GM19023 (cell line): ENCODE measurements around the gene ARHGAP22.

ENCODE experiments used
- ATAC-seq: cut with Tn5 transposase; IDR thresholded peaks from one replicate; pipeline ENCODE4 v1.9.1; 2021; ENCODE audit warnings: mild to moderate bottlenecking, moderate library complexity; ENCODE audit not compliant: unreplicated experiment

Gene ARHGAP22

DNA sequence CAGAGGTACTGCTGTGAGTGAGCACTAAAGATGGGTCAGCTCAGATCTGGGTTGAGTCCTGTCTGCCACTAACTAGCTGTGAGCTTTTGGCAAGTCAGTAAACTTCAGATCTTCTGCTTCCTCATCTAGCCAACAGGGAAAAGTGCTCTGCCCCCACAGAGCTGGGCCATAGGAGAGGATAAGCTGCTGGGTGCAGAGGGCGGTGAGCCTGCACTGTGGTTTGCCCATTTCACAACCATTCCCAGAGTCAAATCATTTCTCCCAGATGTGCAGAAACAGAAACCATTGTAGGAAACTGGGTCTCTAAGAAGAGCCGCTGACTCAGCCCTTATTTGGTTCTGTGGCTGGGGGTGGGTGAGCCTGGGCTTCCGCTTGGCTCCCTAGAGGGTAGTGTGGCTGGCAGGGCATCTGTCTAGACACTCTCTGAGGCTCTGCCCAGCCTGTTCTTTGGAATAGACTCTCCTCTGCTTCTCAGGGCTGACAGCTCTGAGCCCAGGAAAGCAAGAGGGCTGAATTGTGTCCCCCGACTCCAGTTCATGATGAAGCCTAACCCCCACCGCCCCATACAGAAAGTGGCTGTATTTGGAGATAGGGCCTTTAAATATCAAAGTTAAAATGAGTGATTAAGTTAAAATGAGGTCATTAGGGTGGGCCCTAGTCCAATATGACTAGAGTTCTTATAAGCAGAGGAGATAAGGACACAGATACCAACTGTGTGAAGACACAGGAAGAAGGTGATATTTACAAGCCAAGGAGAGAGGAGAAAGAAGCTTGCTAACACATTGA, 29.5 kb upstream of the ARHGAP22 start:
- peak; percentile 93 for ATAC-seq

DNA sequence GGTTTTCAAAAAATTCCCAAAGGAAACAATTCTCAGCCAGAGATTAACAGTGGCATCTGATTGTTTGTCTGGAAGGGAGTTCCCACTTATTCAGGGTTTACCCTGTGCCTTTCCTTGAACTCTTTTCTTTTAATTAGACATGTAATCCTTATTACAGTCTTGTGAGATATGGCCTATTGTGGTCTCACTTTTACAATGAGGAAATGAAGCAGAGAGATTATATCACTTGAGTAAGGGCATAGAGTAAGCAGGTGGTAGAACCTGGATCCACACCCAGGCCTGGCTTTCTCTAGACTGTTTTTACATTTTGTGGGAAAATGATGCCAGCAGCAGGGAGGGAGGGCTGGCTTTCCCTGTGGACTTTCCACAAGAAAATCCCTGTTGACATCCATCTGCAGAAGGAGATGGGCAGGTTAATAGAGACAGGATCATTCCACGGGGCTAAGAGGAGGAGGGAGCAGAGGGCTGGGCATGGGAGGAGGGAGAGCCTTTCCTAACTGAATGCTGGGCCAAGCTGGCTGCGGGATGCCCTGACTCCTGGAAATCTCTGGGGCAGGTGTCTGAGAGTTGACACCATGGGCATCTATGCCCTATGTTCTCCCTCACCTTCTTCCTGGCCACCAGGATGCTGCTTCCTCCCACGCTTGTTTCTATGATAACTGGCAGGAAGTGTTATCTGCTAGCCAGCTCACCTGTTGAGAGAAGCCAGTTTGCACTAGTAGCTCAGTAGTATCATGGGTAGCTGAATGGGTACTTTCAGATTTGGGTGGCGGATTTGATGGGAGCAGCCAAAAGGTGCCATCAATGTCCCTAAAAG, 28.7 kb upstream of the ARHGAP22 start:
- ATAC-seq = peak; percentile 37

DNA sequence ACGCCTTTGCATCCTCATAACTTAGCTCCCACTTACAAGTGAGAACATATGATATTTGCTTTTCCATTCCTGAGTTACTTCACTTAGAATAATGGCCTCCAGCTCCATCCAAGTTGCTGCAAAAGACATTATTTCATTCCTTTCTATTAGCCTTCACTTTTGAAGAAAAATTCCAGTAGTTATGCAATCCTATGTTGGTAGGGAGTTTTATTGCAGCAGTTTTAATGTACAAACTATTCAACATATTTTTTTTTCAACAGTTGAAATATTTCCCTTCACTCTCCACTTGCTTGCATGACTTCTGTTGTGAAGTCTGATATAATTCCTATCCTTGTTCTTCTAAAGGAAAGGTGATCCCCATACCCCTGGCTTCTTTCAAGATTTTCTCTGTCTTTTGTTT, 27.3 kb upstream of the ARHGAP22 start:
- no peak for ATAC-seq

DNA sequence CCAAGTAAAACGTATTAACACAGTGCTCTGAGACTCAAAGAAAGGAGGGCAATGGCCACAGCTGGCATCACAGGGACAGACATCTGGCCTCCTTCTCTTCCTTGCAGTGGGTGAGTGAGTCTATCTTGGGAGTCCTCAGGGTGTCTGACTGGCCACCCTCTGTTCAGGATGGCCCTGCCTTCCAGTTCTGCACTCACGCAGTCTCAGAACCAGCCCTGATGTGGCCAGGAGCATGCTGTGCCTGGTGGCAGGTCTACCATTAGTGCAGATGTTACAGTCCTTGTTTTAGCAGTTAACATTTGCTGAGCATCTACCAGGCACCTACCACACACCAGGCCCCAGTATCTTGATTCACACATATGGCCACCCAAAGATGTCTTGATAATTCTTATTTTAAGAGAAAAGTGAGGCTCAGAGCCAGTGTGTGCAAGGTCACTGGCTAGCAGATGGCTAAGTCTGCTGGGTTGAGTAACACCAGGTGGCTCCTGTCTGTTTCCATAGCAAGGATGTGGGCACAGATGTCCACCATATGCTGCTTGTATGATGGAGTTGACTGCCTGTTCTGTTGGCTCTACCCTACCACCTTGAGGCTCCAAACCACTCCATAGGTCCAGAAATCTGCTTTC, 23.2 kb upstream of the ARHGAP22 start:
- no peak for ATAC-seq

DNA sequence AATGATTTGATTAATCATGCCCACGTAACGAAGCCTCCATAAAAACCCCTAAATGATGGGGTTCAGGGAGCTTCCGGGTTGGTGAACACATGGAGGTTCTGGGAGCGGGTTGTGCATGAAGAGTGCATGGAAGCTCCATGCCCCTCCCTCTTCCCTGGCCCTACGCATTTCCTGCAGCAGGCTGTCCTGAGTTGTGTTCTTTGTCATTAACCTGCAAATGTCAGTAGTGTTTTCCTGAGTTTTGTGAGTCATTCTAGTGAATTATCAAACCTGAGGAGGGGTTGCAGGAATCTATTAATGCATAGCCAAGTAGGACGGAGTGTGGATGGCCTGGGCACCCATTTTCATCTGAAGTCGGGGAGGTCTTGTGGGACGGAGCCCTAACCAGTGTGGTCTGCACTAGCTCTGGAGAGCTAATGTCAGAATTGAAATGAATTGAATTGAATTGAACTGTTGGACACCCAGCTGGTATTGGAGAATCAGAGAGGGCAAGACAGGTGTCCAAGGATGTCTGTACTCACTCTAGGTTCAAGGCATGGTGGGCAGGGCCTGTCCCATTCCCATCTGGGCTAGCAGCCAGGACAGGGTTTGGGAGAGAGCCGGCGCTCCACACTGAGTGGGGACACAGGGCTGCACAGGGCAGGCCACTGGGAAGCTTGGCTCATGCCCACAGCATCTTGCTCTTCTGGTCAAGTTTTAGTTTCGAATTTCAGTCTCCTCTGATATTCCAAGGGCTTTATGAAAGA, 22.3 kb upstream of the ARHGAP22 start:
- ATAC-seq = no peak

DNA sequence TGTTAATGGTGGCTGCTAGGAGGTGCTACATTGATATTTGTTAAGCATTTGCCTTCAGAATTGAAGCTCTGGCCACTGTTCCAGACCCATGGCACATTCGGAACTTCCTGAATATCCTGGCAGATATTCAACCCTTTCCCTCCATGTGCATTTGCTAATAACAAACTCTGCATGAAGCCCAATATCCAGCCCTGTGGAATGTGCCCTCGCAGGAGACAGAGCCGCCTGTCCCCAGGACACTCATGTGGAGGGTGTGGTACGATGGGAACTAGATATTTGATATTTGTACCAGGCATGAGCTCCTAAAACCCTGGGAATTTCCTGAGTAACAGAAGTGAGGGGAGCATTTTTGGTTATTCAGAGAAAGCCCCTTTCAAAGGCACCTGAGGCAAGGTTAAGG, 21.6 kb upstream of the ARHGAP22 start:
- no peak for ATAC-seq

DNA sequence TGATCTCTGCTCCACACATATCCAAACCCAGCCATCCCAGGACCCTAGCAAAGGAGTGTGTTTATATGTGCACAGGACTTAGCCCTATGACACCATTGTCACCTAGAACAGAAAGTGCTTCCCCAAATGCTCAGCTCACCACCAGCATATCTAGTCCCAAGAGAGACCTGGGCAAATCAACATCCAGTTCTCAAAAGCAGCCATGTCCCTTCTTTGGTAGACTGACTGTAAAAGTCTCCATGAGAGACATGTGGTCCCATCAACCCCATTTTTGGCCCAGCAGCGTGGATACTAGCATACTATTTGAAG, 20.9 kb upstream of the ARHGAP22 start:
- ATAC-seq = no peak

DNA sequence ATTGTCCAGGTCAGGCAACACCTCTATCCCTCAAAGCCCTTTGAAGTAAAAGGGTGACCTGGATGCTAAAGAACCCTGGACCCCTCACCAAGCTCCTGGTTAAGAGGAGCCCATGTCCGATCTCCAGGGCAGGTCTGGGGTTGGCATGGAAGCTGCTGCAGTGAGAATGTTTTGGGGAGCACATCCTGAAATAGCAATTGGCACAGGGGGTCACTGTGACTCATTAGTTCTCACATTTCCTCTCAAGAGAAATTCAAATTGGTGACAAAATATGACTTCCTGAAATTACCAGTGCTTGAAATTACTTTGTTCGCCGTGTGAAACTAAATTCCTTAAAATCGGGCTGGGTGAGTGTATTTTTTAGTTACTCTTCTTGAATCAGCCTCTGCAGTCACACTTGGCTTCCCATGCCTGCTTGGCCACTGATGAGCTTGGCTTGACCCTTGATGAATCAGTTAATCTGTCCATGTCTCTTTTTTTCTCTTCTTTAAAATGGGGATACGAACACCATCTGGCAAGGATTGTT, 18.8 kb upstream of the ARHGAP22 start:
- no peak for ATAC-seq

DNA sequence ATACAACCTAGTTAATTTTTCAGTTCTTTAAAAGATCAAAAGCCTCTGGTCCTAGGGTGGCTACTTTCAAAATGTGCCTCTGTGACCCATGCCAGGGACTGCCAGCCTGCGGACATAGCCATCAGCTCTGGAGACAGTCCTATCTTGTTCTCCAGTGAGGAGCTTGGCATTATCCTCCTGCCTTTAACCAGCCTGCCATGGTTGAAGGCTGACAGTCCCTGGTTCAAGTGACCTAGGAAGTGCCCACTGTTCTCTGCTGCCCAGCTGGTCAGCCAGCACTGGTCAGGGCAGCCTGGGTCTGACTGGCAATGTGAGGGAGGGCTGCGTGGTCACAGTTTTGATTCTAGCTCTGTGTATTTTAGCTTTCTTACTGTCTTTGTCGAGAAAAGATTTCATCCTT, 18.1 kb upstream of the ARHGAP22 start:
- ATAC-seq = no peak

DNA sequence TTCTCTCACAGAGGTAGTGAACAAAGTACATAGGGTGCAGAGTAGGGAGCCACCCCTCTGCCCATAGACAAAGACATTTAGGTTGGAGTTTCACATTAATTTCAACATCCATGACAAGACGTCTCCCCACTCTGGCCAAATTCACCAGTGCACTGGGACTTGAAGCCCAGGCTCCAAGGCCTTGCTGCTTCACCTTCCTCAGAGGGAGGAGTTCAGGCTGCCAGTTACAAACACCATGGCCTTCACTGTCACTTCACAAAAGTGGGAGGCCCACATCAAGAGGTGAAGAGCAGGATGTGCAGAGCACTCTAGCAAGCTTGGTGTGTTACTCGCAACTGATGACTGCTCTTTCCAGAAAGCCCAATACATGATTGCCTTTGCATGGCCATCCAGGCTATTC, 15.8 kb upstream of the ARHGAP22 start:
- no peak for ATAC-seq

DNA sequence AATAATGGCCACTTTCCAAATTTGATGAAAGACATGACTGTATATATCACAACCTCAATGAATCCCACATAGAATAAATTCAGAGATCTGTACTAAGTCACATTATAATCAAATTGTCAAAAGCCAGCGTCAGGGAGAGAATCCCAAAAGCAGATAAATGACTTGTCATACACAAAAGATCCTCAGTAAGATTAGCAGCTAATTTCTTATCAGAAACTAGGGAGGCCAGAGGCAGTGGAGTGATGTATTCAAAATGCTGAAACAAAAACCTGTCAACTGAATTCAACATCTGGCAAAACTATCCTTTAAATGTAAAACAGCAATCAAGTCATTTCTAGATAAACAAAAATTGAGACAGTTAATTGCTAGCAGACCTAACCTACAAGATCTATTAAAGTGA, 11.6 kb upstream of the ARHGAP22 start:
- ATAC-seq = no peak

DNA sequence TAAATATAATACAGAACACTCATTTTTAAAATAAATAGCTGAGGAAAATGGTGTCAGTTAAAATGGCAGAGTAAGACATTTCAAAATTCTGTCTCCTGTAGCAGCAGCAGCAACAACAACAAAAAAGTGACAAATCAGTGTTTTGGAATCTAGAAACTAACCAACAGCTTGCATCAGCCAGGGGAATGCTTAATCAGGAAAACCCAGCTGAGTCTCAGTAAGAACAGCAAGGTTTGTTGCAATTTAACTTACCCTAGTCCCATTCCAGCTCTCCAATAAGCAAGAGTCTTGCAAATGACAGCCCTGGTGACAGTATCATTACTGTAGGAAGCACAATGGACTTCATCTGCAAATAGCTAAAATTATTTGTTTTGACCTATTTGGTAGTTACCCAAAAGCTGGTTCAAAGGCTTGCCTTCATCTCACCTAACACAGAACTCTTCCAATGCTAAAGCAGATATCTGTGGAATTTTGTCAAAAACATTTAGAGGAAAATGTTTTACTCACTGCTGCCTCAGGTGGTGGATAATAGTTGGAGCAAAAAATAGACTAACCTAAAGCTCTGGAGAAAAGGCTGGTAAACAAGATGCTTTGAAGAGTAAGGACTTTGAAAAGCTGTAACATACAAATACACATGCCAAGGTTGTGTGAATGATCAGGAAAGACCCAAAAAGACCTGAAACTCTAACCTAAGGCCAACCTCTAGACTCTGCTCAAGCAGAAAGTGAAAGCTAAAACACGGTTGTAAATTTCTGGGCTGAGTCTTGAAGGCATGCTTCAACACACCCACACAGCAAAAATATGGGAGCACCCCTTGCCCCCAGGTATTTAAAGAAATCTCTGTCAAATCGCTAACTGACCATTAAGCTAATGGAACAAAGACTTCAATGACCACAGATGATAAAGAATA, 9.9 kb upstream of the ARHGAP22 start:
- ATAC-seq = no peak

DNA sequence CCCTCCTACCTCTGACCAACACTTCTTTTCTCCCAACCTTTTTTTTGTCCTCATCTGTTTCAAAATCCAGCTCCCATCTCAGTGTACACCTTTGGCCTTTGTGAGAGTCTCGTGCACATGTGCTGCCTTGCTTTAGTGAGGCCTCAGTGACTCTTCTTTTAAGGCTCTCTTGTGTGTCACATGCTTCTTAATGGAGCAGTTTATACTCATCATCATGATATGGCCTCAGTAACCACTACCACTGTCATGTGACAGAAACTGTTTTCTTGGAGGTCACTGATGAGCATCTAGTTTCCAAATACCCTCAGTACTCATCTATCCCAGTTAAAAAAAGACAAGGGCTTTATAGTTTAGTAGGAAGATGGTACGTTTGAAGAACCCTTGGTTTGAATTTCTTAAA, 8.1 kb upstream of the ARHGAP22 start:
- no peak for ATAC-seq

DNA sequence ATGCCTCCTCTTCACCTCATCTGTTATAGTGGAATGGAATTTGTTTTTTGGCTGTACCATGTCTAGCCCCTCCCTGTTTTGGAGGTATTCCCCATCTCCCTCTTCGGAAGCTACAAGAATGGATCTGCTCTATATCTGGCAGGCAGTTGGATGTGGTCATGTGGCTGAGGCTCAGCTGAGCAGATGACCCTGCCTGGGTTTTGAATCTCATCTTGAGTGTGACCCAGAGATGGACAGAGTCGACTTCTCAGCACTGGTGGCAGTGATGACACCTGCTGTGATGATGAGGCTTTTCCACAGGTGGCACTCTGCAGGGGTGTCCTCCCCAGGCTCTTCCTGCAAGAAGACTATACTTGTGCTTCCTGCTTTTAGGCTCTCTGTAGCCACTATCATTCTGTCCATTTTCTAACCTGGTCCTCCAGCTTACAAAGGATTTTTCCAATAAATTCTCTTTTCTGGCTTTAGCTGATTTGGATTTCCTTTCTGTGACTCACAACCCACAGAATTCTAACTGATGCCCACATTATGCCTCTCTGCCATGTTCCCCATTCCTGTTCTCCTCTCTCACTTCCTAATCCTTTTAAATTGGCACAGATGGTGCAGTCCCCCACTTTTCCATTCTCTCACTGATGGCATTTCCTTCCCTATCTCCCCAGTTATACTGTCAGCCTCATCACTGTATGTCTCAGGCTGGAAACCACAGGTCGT, 7.5 kb upstream of the ARHGAP22 start:
- ATAC-seq = no peak

DNA sequence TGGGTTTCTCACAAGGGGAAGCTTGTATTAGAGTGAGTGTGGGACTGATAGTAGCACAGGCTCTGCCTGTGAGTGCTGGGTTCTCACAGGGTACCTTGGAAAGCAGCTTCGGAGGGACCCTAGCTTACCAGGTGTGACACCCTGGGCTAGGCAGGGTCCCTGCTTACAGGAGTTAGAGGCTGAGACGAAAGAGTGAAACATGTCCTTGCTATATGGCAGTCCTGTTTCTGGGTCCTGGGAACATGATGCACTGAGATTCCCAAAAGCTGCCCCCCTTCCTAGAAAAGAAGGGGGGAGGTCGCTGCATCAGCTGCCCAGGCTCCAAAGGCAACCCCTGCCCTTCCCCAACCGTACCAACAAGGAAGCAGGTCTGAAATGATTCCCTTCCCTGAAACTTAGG, 6.3 kb upstream of the ARHGAP22 start:
- no peak for ATAC-seq

DNA sequence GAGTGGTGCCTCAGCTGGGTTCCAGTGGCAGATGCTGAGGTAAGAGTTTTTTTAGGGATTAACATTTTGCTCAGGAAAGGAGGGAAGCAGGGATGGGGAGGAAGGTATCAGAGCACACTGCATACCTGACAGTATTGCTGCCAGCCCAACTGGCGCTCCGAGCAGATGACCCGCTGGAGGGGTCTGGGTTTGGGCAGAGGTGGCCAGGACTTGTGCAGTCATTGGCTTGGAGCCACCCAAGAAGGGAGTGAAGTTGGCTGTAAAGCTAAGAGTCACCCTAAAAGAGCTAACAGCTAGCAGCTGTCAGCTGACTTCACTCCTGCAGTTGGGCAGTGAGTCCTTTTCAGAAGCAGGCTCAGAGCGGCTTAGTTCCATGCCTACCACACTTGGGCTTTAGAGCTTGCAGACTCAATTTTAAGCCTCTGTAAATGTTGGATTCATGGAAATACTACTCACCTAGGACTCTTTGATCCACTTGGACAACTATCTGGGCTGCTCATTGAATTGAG, 5.8 kb upstream of the ARHGAP22 start:
- no peak for ATAC-seq

DNA sequence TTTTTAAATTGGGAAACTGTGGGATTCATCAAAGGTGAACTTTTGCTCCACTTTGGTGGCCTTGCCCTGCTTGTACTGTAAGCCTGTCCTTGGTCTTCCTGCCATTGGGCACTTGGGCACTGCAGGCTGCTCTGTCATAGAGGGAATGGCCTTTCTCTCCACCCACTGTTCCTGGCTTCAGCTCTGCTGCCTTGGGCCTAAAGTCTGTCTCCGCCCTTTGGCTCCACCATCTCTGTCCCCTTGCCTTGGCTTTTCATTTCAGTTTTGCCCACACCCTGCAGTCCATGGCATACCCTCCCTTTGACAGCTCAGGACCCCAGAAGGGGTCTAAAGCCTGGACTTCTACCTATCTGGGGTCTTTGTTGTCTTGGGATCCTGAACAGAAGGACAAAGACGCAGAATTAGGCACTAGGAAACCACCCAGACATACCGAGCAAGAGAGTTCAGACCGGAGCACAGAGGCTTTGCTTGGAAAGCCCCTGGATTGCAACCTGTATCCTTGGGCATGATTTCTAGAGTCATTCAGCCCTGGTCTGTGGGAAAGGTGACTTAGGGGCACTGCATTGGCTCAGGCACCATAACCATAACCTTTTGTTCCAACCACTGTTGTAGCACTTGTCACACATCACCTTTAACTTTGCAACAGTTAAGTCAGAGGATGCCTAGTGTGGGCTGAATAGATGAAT, 5.2 kb upstream of the ARHGAP22 start:
- ATAC-seq = no peak

DNA sequence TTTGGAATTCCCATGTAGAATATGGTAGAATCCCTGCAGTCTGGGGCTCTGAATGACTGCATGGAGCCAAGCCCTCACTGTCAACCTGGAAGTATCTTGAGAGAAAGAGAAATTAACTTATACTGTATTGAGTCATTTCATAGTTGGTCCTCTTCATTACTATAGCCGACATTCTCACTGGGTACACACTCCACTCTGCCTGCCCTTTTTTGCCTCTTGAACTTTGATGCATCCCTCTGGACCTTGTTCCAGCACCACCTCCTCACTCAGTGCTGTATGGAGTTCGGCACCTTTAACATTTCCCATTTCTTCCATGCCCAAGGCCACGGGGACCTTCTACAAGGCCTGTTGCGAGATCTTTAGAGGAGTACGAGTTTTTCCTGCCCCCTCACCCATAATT, 4.6 kb upstream of the ARHGAP22 start:
- no peak for ATAC-seq

DNA sequence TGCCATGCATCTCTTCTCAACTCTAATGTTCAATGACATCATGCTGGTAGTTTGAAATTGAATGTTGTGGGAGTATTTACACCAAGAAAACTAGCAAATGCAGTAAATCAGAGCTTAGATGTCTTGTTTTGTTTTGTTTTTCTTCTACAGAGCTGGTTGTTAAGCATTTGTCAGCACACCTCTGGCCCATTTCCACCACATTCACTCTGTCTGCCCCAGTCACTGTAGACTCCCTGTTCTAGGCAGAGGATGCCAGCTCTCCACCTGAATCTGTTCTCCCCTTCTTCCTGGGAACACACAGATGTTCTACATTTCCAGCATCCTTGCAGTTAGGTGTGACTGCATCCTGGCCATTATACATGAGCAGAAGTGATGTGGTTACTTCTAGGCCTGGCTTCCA, 4.1 kb upstream of the ARHGAP22 start:
- ATAC-seq = no peak
